LoVo (cell line): Measurements from ENCODE around the gene ATP2A2.
"Not testable (repeated sequence)": the region's sequence is repeated elsewhere in the genome, so short reads cannot be mapped to it uniquely, and the experiment has no call there.

Source experiments
- DNase-seq: peaks from one replicate; pipeline ENCODE4 v3.0.0-alpha.2; 2016; ENCODE audit warnings: low spot score

Gene ATP2A2

DNA sequence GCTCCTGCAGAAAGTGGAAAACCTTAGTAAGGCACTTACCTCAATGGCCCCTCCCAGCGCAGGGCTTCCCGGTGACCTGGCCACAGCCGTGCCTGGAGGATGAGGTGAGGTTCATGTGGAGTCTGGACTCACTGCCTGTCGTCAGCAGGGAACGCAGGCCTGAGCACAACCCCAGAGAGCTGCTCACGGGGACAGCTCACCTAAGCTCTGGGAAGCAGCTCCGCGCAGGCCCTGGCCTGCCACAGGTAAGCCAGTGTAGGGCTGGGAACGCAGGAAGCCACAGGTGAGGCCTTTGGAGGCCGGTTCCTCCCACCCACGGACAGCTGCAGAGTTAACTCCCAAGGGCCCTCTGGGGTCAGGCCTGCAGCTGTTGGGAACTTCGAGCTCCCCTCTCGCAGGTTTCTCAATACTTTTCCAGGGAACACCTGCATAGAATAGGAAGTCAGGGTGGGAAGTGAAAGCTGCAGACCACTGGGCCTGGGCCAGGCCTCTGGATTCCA is 89.7 kb downstream of the ATP2A2 start:
- no peak for DNase-seq

DNA sequence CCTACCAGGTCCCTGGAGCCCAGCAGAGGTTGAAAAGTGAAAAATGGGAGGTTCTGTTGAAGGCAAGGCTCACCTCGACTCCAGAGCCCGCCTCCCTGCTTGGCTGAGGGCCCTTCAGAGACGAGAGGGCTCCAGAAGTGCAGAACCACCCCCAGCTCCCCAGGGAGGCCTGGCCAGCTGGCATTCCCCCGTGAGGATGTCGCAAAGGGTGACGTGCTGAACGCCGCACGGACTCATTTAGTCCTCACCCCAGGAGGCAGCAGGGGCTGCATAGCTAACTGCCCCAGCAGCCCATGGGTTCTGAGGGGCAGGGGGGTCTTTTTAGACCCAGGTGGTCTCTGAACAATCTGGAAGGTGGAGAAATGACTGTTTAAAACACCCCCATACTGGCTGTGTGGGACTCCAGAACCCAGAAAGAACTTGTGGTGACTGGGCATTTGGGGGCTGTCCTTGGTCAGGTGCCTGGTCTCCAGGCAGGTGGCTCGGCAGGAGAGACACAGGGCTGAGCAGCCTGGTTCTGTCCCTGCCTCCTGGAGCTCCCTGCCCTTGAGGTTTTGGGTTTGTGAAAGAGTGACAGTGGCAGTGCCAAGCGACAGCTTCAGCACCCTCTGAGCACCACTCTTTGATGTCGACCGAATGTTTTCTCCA is 90.5 kb downstream of the ATP2A2 start:
- no peak for DNase-seq

DNA sequence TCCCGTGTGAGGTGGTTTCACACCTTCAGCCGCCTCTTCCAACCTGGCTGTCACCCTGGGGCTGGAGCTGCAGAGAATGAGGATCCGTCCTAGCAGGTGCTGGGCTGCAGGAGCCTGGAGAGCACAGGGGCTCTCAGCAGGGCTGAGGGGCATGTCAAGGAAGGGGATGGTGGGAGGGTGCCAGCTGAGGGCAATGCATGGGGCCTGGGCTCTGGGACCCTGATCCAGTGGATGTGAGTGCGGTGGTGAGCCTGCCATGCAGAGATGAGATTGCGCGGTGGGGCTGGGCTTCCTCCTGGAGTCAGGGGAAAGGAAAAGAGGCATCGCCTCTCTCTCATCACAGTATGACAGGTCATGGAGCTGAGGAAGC is 91.0 kb downstream of the ATP2A2 start:
- no peak for DNase-seq

DNA sequence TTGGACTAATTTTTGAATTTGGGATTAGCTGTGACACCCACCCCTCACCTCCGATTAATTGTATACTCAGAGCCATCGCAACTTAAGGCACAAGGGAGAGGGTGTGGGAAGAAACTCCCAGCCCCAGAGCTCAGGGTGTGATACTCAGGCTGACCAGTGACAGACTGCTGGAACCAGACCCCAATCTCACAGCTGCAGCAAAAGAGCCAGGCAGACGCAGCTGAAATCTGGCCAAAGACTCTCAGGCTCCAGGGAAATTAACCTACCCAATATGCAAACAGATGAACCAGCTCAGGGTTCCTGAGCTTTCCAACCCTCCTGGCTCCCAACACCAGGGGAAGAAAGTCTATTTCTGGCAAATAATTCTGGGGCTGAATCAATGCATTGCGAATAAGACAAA is 92.0 kb downstream of the ATP2A2 start:
- no peak for DNase-seq

DNA sequence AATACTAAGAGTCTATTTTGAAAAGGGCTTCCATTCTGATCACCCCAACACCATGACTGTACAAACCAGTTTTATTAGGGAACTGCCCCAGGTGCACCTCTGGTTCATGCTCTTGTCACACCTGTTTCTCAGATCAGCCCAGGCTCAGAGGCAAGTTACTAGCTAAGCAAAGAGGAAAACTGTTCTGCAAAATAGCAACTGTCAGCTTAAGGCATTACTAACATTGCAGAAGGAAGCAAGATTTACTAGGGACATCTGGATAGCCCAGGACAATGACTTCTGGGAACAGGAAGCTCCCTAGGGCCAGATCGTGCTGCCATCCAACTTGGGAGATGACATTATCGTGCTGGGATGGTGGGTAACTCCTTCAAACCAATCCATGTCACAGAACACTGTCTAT is 92.4 kb downstream of the ATP2A2 start:
- no peak for DNase-seq

DNA sequence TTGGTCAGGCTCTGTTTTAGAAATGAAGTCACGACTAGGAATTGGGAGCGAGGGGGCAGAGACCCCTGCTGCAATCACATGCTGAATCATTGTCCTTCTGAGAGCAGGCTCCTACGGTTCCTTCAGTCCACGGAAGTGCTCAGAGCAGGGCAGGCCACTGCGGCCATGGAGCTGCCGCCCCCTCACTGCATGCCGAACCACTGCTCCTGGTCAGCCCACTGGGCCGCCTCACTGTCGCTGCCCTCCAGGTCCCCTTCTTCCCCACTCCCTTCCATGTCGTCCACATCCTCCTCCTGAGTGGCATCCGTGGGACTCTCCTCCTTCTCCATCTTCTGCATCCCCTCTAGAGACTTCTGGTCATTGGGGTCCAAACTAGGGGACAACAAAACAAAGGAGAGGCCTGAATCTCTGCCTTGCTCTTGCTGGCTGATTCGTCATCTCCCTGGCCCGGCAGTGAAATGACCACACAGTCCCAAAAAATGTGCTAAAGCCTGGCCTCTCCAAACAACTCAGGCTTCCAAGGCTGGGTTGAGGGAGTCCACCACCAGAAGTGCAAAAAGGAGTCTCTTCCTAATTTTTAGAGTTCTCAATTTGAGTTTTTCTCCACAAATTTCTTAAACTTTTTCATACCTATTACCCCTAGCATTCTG is 93.0 kb downstream of the ATP2A2 start:
- DNase-seq = no peak

DNA sequence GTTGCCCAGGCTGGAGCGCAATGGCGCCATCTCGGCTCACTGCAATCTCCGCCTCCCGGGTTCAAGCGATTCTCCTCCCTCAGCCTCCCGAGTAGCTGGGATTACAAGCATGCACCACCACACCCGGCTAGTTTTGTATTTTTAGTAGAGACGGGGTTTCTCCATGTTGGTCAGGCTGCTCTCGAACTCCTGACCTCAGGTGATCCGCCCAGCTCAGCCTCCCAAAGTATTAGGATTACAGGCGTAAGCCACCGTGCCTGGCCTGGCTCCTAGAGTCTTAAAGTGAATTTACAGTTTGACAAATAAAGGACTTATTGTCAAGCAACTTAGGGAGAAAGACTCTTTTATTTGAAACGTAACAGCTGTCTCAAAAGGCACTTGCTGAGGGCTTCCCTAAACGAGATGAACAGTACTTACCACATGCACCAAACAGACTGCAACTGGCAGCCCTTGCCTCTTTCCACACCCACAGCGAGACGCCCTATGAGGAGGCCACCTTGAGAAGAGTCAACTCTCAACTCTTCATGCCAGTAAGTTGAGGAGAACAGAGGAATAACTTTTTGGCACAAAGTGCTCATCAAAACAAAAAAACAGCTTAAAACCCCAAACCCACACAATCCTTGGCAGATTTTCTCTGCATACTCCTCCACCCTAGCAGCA is 97.2 kb downstream of the ATP2A2 start:
- not testable (repeated sequence) for DNase-seq

DNA sequence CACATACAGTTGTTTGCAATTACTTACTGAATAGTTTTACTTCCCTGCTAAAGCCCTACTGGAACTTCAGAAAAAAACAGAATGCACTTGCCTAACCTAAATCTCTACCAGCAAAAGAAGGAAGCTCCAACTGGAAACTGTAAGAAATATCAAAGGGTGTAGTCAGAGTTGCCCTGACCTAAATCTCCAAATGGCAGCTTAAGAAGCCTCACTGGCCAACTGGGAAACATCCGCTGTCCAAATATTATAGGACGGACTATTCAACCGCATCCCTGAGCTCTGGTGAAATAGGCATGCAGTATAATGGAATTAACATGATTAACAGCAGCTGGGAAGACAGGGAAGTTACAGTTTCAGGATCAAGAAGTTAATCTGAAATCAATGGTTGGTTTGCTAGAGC is 98.2 kb downstream of the ATP2A2 start:
- DNase-seq = no peak

DNA sequence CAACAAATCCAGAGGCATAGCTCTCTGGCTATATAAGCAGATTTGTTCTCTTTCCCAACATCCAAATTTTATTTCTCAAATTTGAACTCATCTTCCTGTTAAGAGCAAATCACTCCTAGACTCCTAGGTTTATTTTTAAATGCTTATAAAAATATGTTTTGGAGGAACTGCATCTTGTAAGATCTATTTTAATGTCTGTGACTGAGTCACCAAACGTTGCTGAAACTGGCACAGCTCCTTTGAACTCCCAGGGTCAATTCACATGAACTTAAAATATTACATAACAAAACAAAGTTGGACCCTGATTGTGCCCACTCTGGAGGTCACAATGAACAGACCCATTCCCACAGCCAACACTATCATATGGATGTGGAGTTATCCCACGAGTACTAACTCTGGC is 98.6 kb downstream of the ATP2A2 start:
- no peak for DNase-seq

DNA sequence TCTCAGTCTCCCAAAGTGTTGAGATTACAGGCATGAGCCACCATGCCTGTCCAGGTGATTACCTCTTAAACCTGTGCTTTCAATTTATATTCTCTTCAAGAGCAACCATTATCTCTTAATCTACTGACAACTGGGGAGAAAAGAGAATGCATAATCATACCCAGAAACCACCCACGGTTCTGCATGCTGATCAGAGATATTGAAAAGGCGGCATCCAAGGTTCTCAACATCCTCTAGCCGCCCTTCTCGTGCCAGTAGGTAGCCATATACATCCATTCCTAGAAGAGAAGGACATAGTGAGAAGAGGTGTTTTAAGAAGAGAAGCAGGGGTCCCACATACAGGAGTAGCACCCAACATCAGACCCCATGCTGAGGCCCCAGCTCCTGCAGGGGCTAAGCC is 101.6 kb downstream of the ATP2A2 start:
- no peak for DNase-seq
